HG03521 (cell line): ENCODE data around the gene REELD1.

Experiments
- ATAC-seq: cut with Tn5 transposase; IDR thresholded peaks from one replicate; pipeline ENCODE4 v1.9.1; 2021; ENCODE audit warnings: mild to moderate bottlenecking, moderate library complexity; ENCODE audit not compliant: unreplicated experiment

The REELD1 gene

GRCh38 chr4:146214238-146214637 is at the start of gene REELD1:
Gene REELD1, plus strand, starts transcription at chr4:146214538. Its CDS starts 2,415 bp downstream, at chr4:146216953.
- no peak for ATAC-seq

- ATAC-seq = no peak
Measured at GRCh38 chr4:146165221-146165620, 49.1 kb upstream of the REELD1 start.

GRCh38 chr4:146165840-146166239 is 48.5 kb upstream of the REELD1 start:
- no peak for ATAC-seq

- no peak for ATAC-seq
Measured at GRCh38 chr4:146170149-146170548, 44.2 kb upstream of the REELD1 start.

GRCh38 chr4:146175541-146176453 is 38.5 kb upstream of the REELD1 start, which contains the start of gene LSM6:
Gene LSM6, plus strand, starts transcription at chr4:146175718. Its CDS starts 7,204 bp downstream, at chr4:146182922.
- ATAC-seq = peak; percentile 91

- no peak for ATAC-seq
Measured at GRCh38 chr4:146176891-146177290, 37.4 kb upstream of the REELD1 start.

GRCh38 chr4:146178126-146178525 is 36.2 kb upstream of the REELD1 start:
- ATAC-seq = no peak

GRCh38 chr4:146179784-146180370 is 34.5 kb upstream of the REELD1 start:
- ATAC-seq = no peak

GRCh38 chr4:146182443-146182842 is 31.9 kb upstream of the REELD1 start:
- ATAC-seq = no peak

GRCh38 chr4:146183209-146183608 is 31.1 kb upstream of the REELD1 start:
- ATAC-seq = no peak

- ATAC-seq = no peak
Measured at GRCh38 chr4:146186041-146186440, 28.3 kb upstream of the REELD1 start.

- no peak for ATAC-seq
Measured at GRCh38 chr4:146186596-146186995, 27.7 kb upstream of the REELD1 start.

- ATAC-seq = no peak
Measured at GRCh38 chr4:146190456-146190855, 23.9 kb upstream of the REELD1 start.

GRCh38 chr4:146191766-146192458 is 22.4 kb upstream of the REELD1 start:
- ATAC-seq = no peak

- ATAC-seq = no peak
Measured at GRCh38 chr4:146193628-146194027, 20.7 kb upstream of the REELD1 start.

GRCh38 chr4:146194212-146194611 is 20.1 kb upstream of the REELD1 start:
- no peak for ATAC-seq

GRCh38 chr4:146202665-146203064 is 11.7 kb upstream of the REELD1 start:
- no peak for ATAC-seq

GRCh38 chr4:146207410-146207809 is 6.9 kb upstream of the REELD1 start:
- no peak for ATAC-seq

- no peak for ATAC-seq
Measured at GRCh38 chr4:146210890-146211289, 3.4 kb upstream of the REELD1 start.

GRCh38 chr4:146211440-146211839 is 2.9 kb upstream of the REELD1 start:
- ATAC-seq = no peak

GRCh38 chr4:146212781-146213180 is 1.6 kb upstream of the REELD1 start:
- ATAC-seq = no peak

- no peak for ATAC-seq
Measured at GRCh38 chr4:146222313-146222712, 8.0 kb downstream of the REELD1 start.
